NCI-H1092 (cell line): ENCODE measurements around the gene GMNC.
"Not testable (repeated sequence)": the region's sequence is repeated elsewhere in the genome, so short reads cannot be mapped to it uniquely, and the experiment has no call there.

Source experiments
- DNase-seq: peaks from one replicate; lab custom pipeline; 2025; lab: John Stamatoyannopoulos, UW

GMNC gene, protein sequence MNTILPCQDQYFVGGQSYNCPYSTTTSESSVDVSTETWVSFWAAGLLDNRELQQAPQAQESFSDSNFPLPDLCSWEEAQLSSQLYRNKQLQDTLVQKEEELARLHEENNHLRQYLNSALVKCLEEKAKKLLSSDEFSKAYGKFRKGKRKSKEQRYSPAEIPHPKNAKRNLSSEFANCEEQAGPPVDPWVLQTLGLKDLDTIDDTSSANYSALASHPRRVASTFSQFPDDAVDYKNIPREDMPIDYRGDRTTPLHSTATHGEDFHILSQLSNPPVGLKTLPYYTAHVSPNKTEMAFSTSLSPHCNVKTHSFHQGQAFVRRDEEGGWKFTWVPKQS

DNA sequence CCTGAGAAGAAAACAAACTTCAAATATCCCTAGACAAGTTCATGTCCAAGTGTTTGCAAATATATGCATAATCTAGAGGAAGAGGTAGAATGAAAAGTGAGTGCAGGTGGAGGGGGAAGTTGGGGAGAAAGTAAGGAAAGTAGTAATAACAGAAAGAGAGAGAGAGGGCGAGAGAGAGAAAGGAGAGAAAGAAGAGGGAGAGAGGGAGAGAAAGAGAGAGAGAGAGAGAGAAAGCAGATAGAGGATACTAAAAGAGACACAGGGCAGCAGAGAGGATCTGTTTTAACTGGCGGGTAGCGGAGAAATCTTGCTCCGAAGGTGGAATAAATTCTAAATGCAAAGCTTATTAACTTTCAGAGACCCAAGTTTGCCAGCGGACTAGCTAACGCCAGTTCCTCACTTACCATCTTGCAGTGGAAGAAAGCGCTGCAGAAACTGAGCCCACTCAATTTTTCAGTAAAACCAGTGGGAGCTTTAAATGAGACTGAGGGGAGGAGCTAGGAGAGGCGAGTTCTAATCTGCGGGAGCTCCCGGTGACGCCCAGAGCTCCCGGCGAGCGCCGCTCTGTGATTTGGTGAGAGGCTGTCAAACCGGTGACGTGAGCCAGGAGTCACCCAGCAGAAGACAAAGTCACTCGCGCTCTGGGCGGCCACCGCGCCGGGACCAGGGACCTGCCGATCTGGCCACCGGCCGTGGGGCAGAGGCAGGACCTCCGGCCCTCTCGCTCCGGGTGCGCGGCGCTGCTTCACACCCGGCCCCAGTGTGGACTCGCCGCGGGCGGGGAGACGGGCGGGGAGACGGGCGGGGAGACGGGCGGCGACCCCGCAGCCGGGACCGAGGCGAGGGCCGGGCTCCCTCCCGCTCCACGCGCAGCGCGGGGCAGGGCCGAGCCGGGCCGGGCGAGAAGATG lies at the start of gene GMNC:
Gene GMNC, minus strand, starts transcription at position 486 of the 910 bp plus-strand sequence. Its CDS starts 79 bp downstream, at position 407.
- no peak for DNase-seq

DNA sequence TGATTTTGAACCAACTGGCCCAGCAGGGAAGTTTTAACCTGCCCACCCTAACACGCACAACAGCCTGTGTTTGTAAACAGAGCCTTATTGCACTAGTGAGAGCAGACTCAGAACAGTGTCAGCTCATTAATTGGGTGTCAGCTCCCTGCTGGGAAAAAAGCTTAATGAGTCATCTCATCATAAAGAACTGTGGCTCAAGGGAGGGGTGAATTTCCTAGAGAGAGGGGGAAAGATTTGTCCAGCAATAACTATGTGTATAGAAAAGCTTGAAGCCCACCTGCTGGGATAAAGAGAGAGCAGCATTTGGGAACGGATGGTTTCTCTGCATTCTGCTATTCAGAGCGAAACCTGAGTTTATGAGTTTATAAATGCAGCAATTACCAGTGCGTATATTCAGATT lies 48.9 kb upstream of the GMNC start:
- DNase-seq: no peak

DNA sequence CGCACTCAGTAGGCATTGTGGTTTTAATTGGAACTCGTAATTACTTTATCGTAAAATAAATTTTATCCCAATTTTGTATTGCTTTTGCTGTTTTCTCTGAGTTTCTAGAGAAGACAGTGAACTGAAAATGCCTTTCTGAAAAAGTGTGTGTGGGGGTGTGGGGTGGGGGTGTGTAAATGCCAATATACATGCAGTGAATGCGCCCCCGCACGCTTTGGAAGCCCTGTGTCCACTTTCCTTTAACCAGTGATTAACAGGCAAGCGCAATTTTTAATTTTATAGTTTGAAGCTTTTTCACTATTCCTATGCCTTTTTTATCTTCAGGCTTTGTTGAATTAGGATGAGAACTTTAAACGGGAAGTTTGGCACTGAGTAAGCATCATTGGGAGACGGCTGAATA lies 47.4 kb upstream of the GMNC start:
- DNase-seq: no peak

DNA sequence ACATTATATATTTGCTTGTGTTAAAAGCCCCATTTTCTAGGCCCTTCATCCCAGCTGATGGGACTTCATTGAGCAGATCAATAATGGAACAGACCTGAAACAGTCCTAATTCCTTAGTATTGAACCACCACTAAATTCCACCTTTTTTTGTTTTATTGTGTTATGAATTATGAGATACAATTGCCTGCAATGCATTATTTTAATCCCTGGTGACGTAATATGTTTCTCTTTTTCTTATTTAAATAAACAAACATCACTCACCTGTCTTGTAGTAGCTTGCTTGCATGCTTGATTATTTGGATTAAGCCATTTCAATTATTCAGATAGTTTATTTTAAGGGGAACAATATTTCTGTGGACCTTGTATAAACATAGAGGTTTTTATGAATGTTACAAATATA lies 40.7 kb upstream of the GMNC start:
- DNase-seq: no peak

DNA sequence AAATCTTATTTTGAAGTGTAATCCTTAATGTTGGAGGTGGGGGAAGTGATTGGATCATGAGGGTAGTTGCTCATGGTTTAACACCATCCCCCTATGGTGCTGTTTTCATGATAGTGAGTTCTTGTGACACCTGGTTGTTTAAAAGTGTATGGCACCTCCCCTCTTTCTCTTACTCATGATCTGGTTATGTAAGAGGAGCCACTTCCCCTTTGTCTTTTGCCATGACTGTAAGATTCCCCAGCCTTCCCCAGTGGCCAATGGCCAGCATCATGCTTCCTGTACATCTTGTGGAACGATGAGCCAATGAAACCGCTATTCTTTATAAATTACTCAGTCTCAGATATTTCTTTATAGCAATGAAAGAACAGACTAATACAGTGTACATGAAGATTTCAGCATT lies 39.8 kb upstream of the GMNC start:
- DNase-seq: no peak

DNA sequence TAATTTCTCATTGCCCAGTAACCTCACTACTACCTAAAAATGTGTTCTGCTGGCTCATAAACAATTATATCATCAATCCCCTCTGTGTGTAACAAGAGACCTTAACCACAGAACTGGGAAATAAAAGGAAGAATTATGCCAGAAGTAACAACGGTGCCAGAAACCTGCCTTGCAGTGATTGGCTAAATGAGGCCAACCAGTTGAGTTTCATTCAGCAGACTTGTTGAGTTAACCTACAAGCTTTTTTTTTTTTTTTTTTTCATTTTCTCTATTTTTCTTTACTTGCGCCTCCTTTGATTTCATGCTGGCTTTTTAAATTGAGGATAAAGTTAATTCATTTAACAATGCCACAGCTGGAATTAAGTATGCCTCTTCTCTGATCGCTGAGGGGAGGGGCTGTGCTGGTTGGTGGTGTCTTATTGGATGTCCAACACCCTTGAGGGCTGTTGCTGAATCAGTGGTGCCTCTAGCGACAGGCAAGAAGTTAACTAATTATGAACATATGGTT lies 30.0 kb upstream of the GMNC start:
- no peak for DNase-seq

DNA sequence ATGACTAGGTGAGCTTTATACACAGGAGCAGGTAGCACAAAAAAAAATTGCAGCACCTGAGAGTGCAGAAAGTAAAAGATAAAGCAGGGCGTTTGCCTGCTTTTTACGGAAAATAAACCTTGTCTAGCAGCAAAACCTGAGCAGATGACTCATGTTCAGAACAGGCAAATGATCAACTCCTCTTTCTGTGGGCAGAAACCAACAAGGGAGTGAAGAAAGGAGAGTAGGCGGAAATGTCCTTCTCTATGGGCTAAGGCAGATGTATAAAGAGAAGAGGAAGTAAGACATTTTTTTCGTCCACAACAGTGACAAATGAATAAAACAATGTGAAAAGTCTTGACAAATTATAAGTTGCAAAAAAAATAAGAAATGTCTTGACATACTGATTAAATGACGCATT lies 24.5 kb upstream of the GMNC start:
- DNase-seq: no peak

DNA sequence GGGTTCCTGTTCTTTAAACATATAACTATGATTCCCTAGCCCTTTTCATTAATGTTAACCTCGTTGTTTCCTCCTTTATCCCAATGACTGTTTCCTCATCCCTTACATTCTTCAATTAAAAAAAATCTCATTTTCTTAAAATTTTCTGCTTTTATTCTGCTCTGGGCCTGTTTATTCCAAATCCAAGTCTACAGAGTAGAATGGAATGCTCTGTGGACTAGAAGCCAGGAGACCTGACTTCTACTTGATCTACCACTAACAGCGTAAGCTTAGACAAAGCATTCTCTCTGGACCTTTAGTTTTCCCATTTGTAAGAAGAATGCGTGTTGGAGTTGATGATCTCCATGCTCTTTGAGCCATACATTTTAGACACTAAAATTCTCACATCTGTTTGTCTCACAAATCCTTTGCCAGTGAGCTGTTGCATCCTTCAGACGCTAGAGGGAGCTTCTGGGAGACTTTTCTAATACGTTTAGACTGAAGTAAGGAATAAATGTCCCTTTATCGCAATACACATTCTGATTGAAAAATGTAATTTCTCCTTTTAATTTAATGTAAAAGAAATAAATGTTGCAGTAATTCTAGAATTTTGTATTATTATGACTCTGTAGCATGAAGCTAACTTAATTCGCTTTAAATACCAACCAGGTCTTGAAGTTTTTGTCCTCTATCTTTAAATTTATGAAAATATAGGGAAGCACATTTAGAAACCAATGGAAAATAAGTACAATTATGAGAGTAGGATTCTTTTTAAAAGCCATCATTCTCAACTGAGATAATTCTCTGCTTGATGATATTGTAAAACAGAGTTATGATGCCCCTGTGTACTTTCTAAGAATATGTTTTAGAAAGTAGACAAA lies 21.7 kb upstream of the GMNC start:
- DNase-seq: peak; percentile 13

DNA sequence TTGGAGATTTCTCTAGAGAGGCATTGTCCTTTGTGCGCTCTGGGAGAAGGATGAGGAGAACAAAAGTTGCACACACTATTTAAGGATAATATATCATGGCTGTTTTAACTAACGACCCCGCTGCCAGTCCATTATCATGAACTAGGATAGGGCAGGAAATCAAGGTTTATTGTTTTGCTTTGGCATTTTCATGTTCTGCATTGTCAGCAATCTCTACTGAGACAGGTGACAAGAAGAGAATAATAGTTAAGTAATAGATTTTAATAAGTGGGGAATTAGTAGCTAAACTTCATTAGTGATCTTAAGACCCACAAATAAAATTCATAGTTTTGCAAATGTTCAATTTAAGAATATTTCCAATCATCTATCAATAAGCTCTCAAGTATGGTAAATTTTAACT lies 20.6 kb upstream of the GMNC start:
- no peak for DNase-seq

DNA sequence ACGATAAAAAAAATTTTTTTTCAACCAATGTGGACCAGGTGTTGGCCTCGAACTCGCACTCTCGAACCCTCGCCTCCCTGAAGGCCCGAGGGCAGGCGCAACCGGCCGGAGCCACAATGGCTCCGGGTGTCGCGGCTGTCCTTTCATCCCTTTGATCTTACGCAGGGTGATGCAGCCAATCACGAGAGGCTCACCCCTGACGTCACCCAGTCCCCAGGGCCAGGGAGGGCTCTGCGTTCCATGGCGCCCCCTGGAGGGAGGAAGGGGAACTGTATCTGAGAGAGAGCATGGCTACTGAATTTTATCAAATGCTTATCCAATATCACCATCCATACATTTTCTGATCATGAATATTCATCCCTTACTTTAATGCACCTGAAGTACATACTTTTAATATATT lies 15.4 kb upstream of the GMNC start:
- DNase-seq: no peak

DNA sequence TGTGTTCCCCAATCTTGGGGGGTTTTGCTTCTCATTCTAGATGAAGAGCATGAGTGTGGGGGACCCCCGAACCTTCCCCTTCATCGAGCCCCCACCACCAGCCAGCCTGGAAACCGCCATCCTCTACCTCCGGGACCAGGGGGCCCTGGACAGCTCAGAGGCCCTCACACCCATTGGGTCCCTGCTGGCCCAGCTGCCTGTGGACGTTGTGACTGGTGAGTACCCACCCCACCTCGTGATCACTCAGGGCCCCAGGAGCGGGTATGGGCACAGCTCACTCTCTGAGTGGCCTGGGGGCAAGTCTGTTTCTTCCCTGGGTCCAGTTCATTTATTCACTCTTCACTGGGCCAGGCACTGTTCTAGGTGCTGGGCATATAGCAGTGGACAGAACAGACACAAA lies 13.9 kb upstream of the GMNC start:
- not testable (repeated sequence) for DNase-seq

DNA sequence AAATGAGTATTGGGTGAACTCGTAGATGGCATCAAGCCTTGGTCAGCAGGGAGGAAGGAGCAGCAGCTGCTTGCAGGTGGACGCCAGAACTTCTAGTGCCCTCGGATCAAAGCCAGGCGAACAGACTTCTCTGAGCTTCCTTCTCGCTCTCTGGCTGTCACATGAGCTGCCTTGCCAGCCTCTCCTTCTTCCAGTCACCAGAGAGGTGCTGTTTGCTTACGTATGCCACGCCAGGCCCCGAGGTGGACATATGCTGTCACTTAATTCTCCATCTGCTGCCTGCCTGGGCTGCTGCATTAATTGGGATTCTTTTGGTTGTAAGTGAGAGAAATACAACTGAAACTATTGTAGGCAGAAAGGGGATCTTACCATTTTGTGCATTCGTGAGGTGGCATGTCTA lies 12.6 kb upstream of the GMNC start:
- not testable (repeated sequence) for DNase-seq

DNA sequence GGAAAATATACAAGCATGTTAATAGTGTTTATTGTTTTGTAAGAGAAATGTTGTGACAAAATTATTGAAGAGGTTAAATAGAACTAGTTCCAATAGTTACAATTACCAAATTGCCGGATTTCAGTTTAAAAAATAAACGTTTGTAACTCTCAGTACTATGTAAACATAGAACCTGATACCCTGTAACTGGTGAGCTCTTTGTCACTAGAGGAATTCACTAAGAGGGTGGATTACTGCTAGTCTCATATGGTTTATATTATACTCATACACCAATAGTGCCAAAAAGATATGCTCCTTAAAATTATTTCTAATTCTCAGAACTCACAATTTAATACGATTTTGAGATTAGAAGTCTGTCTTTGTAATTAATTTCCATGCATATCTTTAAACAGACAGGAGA lies 7.6 kb upstream of the GMNC start:
- DNase-seq: no peak

DNA sequence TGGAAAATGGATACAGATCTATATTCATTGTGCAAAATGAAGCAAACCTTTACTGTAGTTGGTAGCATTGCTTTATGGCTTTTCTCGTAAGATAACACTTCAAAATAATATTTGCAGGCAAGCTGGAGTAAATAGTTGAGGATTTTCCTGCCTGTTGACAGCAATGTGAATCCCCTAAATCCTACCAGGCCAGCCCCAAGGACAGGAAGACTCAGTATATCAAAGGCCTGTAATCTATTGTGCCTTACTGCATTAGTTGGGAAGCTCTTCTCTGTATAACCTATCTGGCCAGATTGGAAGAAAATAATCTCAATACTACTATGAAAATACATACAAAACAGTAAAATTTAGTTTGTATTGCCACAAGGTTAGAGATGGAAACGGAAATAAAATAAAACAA lies 4.6 kb upstream of the GMNC start:
- DNase-seq: no peak

DNA sequence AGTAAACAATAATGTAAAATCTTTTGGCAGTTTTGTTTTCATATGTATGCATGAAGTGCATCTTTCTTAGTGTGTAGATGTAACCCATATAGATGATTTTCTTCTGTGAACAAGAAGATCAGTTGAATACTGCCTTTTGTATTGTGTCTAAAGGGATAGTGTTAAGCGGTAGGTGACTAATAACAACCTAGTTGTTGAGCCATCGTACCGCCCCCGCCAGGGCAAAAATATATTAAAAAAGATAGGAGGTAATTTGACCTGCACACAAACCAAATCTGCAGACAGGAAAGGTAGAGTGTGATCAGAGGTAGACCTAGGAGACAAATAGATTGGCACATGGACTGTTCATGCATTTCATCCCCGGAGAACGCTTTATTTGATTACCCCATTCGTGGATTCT lies 3.3 kb upstream of the GMNC start:
- no peak for DNase-seq

DNA sequence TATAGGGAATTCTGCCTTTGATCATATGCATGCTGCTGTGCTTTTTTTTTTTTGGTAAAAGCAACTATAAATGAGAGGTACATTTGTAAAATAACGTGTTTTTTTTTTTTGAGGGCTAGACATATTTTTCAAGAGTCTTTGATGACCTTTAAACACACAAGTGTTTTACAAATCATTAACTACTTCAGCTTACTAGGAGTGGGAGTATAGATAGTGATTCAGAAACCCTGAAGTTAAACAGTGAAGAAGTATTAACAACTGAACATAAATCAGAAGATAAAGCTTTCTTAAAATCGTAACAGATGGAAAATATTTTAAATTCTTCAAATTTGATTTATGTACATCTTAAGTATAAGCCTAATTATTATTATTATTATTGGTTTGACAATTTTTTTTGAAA lies 2.9 kb upstream of the GMNC start:
- DNase-seq: no peak

DNA sequence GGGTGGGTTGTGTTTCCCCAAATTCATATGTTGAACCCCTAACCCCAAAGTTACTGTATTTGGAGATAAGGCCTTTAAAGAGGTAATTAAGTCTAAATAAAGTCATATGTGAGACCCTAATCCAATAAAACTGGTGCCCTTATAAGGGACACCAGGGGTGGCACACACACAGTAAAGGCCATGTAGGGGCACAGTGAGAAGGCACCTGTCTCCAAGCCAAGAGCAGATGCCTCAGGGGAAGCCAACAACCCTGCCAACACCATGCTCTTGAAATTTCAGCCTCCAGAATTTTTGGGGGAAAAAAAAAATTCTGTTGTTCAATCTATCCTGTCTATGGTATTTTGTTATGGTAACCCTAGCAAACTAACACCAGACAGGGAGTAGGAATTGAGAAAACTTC lies 1.5 kb upstream of the GMNC start:
- no peak for DNase-seq

DNA sequence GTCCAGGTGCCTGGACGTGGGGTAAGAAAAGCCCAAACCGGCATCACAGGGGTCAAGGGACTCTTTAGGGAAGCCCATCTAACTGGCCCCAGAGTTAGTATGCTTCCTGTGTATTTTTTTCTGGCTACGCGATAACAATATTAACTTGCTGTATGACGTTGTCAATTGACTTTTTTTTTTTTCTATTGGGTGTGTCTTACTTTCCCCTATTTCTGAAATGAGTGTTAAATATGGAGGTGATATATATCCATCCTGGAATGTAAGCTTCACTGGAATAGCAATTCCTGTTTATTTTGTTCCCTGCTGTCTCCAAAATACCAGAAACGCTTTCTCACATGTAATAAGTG lies 598 bp upstream of the GMNC start:
- DNase-seq: no peak

DNA sequence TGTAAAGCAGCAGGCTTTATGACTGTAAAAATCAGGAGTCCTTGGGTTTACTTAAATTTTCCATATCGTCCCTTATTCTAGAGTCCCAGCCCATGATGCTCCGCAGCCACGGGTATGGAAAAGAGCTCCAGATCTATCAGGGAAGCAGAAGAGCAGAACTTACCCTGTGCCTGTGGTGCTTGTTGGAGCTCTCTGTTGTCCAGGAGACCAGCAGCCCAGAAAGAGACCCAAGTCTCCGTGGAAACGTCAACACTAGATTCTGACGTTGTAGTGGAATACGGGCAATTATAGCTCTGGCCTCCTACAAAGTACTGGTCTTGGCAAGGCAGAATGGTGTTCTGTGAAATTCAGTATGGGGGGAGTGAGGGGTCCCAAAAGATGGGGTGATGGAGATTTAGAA lies 2.0 kb downstream of the GMNC start:
- DNase-seq: no peak

DNA sequence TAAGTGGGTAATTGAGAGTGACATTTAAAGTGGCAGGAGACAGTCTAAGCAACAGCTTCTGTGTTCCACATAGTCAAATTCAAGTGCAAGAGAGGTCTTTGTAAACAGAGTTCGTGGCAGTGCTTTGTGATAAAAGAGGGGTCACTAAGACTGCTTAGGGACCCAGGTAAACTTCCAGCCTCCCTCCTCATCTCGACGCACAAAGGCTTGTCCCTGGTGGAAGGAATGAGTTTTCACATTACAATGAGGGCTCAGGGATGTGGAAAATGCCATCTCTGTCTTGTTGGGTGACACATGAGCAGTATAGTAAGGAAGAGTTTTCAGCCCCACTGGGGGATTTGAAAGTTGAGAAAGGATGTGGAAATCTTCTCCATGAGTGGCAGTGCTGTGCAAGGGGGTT lies 7.3 kb downstream of the GMNC start:
- no peak for DNase-seq

DNA sequence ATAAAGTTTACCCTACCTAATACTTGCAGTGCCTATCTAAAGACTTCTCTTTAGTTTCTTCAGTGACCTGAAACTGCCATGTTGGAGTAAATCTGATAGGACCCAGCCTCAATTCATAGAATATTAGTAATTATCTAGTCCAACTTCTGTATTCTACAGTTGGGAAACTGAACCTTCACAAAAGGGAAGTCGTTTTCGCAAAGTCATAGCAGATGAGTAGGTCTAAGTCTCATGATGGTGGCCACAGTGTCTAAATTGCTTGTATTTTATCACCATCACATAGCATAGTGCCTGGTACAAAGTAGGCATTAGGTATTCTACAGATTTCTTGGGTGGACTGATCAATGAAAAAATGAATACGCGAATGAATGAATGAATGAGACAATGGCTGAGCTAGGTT lies 8.4 kb downstream of the GMNC start:
- DNase-seq: no peak

DNA sequence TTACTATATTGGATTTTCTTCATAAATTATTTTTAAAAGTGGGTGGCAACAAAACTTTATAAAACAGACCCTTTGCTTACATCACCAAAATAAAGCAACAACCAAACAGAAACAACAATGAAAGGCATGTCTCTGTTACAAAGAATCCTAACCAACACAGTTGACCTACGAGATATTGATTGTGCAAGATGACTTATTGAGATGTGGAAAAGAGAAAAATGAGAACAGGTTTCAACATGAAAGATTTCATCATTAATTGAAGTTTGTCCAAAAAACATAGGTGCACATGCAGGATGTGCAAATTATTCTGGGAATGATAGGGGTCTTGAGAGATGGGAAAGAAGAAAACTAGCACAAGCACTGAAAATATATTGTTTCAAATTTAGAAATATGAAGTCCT lies 9.0 kb downstream of the GMNC start:
- DNase-seq: no peak
